NK-92 (cell line): Measurements from ENCODE around the gene MYL4.
"Not testable (repeated sequence)": the region's sequence is repeated elsewhere in the genome, so short reads cannot be mapped to it uniquely, and the experiment has no call there.

Experiments
- DNase-seq: peaks from one replicate; lab custom pipeline; 2025; ENCODE audit not compliant: unreplicated experiment; lab: John Stamatoyannopoulos, UW

The MYL4 gene

DNA sequence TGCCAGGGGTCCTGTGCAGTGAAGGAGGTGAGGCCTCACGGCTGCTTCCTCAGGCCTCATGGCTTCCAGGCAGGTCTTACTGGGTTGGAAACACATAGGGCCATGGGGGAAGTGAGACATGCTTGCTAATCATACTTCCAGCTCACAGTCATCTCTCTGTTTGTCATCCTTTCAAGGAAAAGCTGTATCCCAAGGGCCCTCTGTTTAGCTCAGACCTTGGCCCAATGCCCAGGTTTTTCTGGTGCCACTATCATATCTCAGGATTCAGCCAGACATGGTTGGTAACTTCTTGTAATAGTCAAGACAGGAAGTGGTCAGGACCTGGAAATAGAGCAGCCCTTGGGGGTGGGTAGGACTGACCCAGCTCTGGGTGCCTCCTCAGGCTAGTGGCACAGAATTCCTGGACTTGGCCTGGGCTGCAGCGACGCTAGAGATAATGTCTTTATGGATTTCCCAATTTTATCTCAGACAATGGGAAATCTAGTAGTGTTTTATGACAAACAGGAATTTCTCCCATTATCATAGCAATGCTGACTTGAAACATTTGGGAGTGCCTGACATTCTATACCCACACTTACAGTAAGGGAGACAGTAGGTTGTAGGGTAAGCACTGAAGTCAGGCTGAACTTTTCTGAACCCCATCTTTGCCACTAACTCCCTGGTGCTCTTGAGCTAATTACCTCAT, 31.0 kb downstream of the MYL4 start:
- DNase-seq, result no peak

DNA sequence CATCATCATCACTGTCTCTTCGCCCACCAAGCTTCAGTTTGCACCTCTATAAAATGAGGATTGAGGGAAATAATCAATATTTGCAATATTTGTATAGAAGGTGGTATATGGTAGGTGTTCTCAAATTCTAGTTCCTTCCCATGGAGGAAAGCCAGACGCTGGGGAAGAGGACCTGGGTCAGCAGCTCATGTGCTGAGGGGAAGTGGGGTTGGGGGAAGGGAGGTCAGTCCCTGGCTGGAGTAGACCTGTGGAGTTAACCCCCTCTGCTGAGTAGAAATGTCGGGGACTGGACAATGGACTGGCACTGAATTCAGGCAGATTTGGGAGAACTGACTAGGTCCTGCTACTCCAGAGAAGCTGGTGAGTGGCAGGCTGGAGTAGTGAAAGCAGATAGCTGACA, 31.7 kb downstream of the MYL4 start:
- DNase-seq, result no peak

DNA sequence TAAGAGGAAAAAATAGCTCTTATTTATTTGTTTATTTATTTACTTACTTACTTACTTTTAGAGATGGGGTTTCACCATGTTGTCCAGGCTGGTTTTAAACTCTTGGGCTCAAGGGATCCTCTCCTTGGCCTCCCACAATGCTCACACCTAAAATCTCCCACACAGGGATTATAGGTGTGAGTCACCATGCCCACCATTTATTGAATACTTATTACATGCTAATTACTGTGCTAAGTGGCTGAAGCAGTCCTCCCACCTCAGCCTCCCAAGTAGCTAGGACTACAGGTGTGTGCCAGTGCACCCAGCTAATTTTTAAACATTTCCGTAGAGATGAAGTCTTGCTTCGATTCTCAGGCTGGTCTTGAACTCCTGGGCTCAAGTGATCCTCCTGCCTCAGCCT, 33.5 kb downstream of the MYL4 start:
- DNase-seq, result no peak

GRCh38 chr17:47243737-47244598, 34.8 kb downstream of the MYL4 start:
- DNase-seq, result no peak

DNA sequence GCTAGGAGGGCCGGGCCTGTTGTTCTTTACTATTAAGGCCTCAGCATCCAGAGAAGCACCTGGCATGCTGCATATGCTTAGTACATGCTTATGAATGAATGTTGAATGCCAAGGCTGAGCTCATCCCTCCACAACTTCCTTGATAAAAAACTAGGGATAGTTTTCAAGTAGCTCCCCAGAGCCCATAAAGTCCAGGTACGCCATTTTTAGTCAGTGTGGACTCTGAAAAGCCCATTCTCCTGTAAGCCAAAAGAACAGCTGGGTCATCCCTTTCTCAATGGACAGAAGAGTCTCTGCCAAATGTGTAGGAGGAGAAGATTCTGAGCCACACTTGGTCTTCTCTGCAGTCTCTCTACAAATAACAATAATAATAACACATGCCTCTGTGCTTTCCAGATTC, 35.5 kb downstream of the MYL4 start:
- no peak for DNase-seq

- no peak for DNase-seq
These were observed 37.0 kb downstream of the MYL4 start for GRCh38 chr17:47246120-47246519.

GRCh38 chr17:47250855-47251254, 41.7 kb downstream of the MYL4 start:
- DNase-seq, result no peak

GRCh38 chr17:47251421-47251940, 42.3 kb downstream of the MYL4 start:
- DNase-seq, result no peak

- no peak for DNase-seq
These were observed 43.1 kb downstream of the MYL4 start for GRCh38 chr17:47252209-47252608.

DNA sequence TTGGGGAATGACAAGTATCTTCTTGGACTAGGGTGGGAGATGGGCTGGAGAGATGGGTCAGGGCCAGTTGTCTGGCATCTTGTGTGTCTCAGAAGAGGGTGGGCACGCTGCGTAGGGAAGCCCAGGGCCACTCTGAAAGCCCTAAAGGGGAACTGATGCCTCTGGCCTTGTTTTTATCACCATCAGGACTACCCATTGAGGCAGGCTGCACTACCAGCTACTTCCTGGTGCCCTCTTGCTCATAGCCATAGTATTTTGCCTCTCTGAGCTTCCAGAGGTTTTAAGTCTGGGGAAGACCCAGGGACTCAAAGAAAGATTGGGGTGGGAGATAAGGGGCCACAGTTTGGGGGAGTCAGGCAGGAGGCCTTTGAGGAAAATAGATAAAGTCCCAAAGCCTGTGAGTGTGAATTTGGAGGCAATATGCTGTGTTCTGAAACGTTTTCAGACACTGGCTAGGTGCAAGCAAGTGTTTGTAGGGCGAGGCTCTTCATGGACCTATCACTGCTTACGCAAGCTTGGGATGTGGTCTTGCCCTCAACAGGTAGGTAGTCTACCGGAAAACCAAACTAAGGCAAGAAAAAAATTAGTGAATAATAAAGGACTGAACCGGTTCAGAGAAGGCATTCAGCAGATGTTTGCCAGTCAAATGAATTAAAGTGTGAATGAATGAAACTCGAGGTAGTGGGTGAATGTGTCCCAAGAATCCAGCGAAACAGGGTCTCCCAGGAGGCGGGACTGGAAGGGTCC, 43.8 kb downstream of the MYL4 start:
- no peak for DNase-seq

- DNase-seq, result no peak
These were observed 44.6 kb downstream of the MYL4 start, which contains the start of gene ITGB3 for GRCh38 chr17:47253541-47254402. TSS of gene ITGB3 (plus strand) at chr17:47253827. CDS start at chr17:47253862, 35 bp downstream.

DNA sequence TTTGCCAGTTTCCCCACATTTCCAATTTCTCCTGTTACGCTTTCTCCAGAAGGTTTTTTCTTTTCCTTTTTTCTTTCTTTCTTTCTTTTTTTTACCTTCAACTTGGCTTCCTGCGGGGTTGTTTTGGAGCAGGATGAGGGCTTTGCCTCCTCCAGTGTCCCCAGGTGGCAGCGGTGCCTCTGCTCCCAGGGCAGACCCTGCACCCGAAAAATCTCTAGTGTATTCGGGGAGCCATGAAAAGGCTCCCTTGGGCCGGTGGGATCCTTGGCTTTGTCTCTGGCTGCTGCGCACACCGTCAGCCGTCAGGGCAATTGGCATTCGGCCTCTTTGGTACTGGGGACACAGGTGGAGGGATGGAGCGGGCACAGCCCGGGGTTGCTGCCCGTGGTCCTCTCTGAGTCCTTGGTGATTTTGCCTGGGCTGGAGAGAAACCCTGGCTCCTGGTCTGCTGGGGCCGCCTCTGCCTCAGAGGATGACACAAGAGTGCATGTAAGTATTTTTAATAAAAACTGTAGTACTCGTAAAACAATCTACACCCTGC, 45.3 kb downstream of the MYL4 start:
- no peak for DNase-seq

DNA sequence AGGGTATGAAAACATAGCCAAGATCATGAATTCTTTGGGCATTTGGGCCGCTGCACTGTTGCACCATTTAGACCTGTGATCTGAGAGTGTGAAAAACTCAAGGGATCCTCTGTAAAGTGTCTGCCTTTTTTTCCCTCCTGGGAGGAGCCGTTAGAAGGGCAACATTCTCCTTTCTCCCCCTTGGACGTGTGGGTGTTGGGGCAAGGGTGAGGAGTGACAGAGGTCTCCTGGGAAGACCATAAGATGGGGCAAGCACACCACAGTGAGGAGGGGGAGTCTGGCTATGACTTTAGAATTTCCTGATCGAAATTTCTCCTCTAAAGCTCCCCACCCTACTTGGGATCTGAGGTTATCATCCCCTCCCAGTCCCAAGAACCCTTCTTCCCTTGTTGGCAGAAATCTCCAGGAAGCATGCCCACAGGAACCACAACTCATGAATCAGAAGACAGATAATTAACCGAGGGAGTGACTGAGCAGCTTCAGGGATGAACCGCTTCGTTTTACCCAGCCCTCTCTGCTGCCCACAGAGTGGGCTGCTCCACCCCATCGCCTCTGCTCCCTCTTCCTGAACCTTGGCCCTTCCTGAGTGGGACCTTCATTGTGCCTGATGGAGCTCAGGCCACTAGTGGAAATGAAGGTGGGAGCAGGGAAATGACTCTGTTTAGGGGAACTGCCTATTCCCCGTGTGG, 48.6 kb downstream of the MYL4 start:
- DNase-seq, result no peak

GRCh38 chr17:47262586-47262985, 53.4 kb downstream of the MYL4 start:
- no peak for DNase-seq

- no peak for DNase-seq
These were observed 55.0 kb downstream of the MYL4 start for GRCh38 chr17:47264166-47264565.

GRCh38 chr17:47265983-47266541, 56.9 kb downstream of the MYL4 start:
- no peak for DNase-seq

DNA sequence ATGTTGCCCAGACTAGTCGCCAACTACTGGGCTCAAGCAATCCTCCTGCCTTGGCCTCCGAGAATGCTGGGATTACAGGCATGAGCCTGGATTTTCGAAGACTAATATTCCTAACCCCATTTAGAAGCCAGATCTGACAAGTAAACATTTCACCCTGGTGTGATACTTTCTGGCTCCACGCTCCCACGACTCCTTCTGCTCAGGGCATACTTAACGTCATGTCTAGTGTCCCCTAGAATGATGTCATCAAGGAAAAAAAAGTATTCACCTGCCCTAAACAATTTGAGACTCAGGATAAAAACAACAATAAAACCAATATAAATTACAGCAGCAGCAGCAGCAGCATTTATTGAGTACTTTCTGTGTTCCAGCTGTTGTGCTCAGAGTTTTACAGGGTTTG, 57.6 kb downstream of the MYL4 start:
- DNase-seq, result no peak

DNA sequence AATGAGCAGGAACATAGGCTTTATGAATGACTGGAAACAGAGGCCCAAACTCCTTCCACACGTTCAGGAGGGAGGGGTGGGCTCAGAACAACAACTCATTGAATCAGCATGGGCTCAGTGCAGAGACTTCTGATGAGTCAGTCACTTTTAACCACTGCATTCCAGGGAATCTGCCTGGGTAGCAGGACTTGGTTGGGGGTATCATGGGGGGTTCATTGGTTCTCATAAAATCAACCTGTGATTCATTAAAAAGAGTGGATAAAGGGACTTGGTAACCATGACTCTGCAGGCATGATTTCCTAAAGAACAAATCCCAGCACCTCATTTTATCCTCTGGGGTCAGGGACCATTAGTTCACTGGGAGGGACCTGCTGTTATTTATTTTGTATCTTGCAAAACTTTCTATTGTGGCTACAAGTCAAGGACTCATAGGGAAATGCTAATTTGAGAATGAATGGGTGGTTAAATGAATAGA, 58.2 kb downstream of the MYL4 start:
- no peak for DNase-seq

- not testable (repeated sequence) for DNase-seq
These were observed 59.8 kb downstream of the MYL4 start for GRCh38 chr17:47268964-47269363.
